T follicular helper cell (primary cell): ENCODE measurements around the gene RAD51B.

ENCODE experiments used
- DNase-seq: peaks from one replicate; pipeline ENCODE4 v3.0.0-alpha.2; 2020; ENCODE audit warnings: low read depth

Gene RAD51B

GRCh38 chr14:68576496-68577244, 757.1 kb downstream of the RAD51B start:
- no peak for DNase-seq

DNA sequence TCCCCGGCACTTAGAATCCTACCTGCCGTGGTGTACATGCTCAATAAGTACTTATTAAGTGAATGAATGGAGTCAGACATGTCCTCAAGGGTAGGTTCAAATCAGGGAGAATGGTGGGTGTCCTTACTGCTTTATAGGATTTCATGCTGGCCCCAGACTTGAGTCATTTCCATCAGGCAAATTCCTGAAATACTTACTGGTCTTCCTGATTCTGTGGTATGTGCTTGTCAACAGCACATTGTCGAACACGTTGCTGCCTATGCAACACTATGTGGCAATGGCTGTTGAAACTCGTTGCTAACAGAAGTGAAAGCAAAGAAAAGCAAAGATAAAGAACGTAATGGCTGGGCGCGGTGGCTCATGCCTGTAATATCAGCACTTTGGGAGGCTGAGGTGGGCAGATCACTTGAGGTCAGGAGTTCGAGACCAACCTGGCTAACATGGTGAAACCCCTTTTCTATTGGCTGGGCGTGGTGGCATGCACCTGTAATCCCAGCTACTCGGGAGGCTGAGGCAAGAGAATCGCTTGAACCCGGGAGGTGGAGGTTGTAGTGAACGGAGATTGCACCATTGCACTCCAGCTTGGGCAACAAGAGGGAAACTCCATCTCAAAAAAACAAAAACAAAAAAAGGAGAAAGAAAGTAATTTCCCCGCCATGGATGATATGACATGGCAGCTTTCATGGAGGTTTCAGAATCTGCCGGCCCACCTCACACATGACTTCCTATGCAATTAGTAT, 758.4 kb downstream of the RAD51B start:
- no peak for DNase-seq

DNA sequence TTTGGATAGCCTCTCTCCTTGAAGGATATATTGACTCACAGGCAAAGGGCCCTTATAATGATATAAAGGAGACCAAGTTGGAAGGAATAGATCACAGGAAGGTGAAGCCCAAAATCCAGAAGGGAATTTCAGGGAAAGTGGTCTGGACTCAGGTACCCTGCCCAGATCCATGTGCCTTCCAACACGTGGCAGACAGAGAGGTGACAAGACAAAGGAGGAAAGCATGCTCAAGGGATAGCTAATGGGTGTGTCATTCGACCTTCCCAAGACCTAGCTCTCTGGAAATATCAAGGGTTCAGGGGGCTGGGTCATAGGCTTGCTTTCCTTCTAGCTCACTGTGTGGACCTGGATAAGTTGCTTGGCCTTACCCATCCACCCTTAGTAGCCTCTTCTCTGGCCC, 759.0 kb downstream of the RAD51B start:
- DNase-seq = no peak

GRCh38 chr14:68580096-68580645, 760.6 kb downstream of the RAD51B start:
- no peak for DNase-seq

GRCh38 chr14:68580671-68581070, 761.1 kb downstream of the RAD51B start:
- DNase-seq = no peak

- no peak for DNase-seq
Measured at GRCh38 chr14:68583548-68584280, 764.1 kb downstream of the RAD51B start.

GRCh38 chr14:68584786-68585185, 765.2 kb downstream of the RAD51B start:
- no peak for DNase-seq

DNA sequence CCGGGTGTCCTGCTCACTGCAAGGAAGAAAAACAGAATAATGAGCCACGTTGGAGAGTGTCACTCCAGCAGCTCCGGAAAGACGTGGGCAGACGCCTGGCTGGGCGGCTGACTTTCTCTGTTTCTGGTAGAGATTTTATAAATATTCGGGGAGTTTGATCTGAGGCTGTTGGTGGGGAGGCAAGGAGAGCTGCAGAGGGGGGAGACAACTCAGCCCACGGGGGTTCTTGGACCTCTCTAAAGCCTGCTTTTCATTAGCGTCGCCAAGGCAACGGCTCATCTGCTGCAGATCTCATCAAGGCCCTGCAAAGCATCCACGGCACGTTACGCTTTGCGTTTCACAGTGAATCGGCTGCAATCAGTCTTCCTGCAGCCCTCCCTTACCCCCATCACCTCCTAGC, 766.1 kb downstream of the RAD51B start:
- no peak for DNase-seq

DNA sequence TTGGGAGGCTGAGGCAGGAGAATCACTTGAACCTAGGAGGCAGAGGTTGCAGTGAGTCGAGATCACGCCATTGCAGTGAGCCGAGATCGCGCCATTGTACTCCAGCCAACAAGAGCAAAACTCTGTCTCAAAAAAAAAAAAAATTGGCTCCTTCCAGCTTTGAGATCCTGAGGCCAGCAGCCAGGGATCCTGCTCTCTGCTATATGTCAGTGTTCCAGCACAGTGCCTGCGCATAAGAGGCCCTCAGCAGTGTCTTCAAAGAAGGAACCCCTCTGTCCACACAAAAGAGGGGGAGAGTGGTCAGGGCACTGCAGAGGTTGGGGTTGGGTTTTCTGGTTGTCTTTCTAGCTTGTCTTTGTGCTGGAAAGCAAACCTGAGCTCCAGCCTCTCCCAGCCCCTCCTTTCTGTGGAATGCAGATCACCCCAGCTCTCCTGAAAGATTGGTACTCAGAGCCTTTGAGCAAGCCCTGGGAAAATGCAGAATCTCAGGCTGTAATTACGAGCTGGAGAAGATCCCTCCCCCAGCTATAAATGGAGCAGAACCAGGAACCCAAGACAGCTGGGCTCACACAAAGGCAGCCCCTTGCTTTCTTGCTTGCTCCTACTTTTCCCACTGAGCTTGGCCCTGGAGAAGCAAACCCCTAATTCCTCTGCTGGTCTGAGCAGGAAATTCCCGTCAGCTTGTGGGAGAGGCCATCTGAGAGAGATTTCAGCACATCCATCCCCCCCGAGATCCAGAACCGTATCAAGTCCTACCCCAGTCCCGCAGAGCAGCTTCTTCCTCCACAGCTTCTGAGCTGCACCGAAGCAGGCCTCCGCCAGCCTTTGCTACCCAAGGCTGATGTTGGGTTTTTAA, 767.5 kb downstream of the RAD51B start:
- DNase-seq = no peak

- DNase-seq = no peak
Measured at GRCh38 chr14:68587931-68588330, 768.4 kb downstream of the RAD51B start.

DNA sequence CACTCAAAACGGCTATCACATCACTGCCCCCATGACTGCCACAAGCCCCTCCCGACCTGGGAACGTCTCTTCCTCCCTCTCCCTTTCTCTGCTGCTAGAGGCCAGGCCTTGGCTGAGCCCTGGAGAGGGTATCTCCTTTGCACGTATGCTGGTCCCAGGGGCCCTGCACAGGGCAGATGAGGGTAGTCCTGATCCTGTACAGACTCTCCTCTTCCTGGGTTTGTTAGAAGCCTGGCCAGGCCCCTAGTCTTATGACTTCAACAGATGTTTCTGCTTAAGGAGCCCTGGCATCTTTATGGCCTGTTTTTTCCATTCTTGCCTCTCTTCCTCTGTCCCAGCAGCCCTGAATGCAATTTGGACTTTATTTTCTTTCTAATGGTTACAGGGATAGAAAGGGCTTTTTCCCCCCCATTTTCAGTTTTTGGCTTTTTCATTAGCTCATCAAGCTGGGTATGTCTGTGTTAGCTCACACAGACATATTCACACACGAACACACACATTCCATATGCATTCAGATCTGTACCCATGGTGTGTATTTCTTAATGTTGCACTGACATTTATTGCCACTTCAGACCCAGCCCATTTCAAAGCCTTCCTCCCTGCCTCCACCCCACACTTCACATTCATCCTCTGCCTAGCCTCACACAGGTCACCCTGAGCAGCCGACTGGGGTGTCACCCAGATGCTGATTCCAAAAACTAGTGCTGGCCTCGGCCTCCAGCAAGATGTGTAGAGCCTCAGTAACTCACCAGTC, 770.0 kb downstream of the RAD51B start:
- no peak for DNase-seq

DNA sequence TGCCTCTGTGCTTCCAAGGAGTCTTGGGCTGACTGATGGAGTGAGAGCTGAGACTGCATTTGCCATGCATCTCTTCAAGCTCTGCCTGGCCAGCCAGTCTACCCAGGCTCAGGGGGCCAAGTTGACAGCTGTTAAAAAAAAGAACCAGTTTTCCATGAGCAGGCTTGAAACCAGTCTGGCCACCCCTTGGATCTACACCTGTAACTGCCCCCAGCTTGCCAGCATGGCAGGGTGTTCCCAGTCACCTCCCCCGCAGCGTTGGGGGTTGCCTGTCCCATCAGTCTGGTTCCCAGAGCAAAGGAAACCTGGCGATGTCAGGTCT, 770.6 kb downstream of the RAD51B start:
- no peak for DNase-seq

GRCh38 chr14:68591786-68592185, 772.2 kb downstream of the RAD51B start:
- DNase-seq = no peak

DNA sequence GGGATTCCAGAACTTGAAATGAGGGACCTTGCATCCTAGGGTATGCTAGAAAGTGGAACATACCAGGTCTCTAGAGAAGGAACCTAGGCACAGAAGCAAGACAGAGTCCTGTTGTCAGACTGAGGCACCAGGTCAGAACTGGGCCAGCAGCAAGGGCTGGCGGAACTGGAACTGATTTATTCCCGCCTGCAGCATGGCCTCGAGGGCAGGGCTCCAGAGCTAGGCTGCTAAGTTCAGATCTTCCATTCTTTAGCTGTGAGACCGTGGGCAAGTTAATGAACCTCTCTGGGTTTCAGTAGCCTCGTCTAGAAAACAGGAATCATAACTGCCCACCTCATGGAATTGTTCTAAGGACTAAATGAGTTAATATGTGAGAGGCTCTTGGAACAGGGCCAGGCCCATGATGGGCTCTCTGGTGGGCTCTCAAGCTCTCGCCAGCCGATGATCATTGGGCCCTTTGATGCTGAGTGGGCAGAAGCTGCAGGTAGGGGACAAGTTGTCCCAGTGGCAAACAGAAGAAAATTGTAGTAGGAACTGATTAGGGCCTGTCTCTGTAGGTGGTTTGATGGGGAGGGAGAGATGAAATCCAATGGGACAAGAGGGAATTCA, 773.5 kb downstream of the RAD51B start:
- DNase-seq = no peak

GRCh38 chr14:68593806-68594536, 774.4 kb downstream of the RAD51B start:
- no peak for DNase-seq

- DNase-seq = no peak
Measured at GRCh38 chr14:68594737-68595380, 775.3 kb downstream of the RAD51B start.

GRCh38 chr14:68596211-68596610, 776.6 kb downstream of the RAD51B start:
- no peak for DNase-seq

GRCh38 chr14:68596701-68597100, 777.1 kb downstream of the RAD51B start:
- DNase-seq = no peak

DNA sequence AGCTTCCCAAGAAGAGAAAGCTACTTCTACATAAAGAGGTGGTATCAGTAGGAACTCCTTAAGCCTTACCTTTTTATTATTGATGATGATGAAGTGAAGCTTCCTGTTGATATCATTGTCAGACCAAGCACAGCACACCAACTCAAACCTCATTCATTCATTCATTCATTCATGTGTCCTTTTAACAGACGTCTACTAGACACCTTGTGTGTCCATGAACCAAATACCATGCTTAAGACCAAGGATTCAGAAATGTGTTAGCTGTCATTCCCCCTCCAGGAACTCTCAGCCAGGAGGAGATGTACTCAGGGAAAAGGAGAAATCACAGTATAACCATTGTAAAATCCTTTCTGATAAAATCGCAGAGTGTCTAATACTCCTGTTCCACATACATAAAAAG, 778.5 kb downstream of the RAD51B start:
- DNase-seq = no peak
